Astrocyte (in vitro differentiated cells and primary cell): ENCODE results near the gene PTMS.

ENCODE experiments used
- CTCF ChIP-seq: IDR thresholded peaks from 2 replicates; pipeline ENCODE4 v1.5.1; 2011; ENCODE audit warnings: low read depth, mild to moderate bottlenecking, inconsistent platforms, low read length, moderate library complexity; ENCODE audit not compliant: insufficient read depth
- EZH2 ChIP-seq: IDR thresholded peaks from 2 replicates; pipeline ENCODE4 v1.6.1; 2012; ENCODE audit warnings: mild to moderate bottlenecking, low read length, inconsistent platforms; ENCODE audit not compliant: insufficient read depth

- TF ChIP-seq CTCF (no peak), EZH2 (no peak)
These were observed 17.7 kb downstream of the PTMS start for GRCh38 chr12:6783828-6784227.
